Breast epithelium (tissue), 4 donors: Measurements from ENCODE around the gene DLST. TPM values are rescaled to one million over a fixed set of nuclear protein-coding genes. Genes with fewer than 3 reads are reported as not detected.
A peak's percentile ranks its signal among the peaks of the same experiment; 100 is the strongest.

Experiments
- DNase-seq, 2 donors: peaks; one replicate each; pipeline ENCODE4 v3.0.0-alpha.2; 2019; ENCODE audit warnings: low spot score in 2 of 2
- H3K27ac ChIP-seq, 2 donors: fragments of 200-600 bp; sonication (generic) in 1 of 2; one replicate each; pipeline ENCODE4 v1.5.1; 2016 to 2019; ENCODE audit warnings: mild to moderate bottlenecking in 1 of 2
- H3K27me3 ChIP-seq, 2 donors: fragments of 200-600 bp; sonication (generic) in 1 of 2; one replicate each; pipeline versions ENCODE4 v1.5.1 to v1.6.0; 2017 to 2019; ENCODE audit warnings: control low read depth in 1 of 2, mild to moderate bottlenecking in 1 of 2
- H3K36me3 ChIP-seq: fragments of 200-600 bp; one replicate; pipeline ENCODE4 v1.5.1; 2019
- H3K4me1 ChIP-seq, 2 donors: fragments of 200-600 bp; sonication (generic); one replicate each; pipeline ENCODE4 v1.5.1; 2016 to 2019; ENCODE audit warnings: control low read depth in 1 of 2
- H3K4me3 ChIP-seq, 3 donors: fragments of 200-600 bp; sonication (generic); 1 replicate in 2 of 3; 2 replicates in 1 of 3; pipeline ENCODE4 v1.5.1; 2016 to 2019; ENCODE audit warnings: mild to moderate bottlenecking in 3 of 3, moderate library complexity in 2 of 3
- H3K9me3 ChIP-seq, 2 donors: fragments of 200-600 bp; sonication (generic) in 1 of 2; one replicate each; pipeline ENCODE4 v1.5.1; 2016 to 2019; ENCODE audit warnings: control low read depth in 1 of 2
- POLR2A ChIP-seq: fragments of 450-650 bp; IDR thresholded peaks from one replicate; pipeline ENCODE4 v1.6.1; 2016; ENCODE audit warnings: antibody characterized with exemption, mild to moderate bottlenecking, moderate library complexity
- POLR2AphosphoS5 ChIP-seq, 3 donors: sonication (generic); formaldehyde crosslinking; IDR thresholded peaks; one replicate each; pipeline ENCODE4 v1.6.1; 2017; ENCODE audit warnings: antibody characterized with exemption in 3 of 3
- intact Hi-C: fragments of 100-400 bp; cut with DNase I; formaldehyde crosslinking; loops from one replicate; pipeline ENCODE4 v1.15.1; 2023; ENCODE audit warnings: low total_unique reads
- total RNA-seq, 3 donors: library from RNA; depleted of rRNA; stranded (reverse); fragments of >200 nt; gene quantifications; one replicate each; pipeline ENCODE4 v1.1.0, GENCODE V29; 2016
- TF ChIP-seq, protein P1 (sequence below), 3 donors: fragments of 450-650 bp; IDR thresholded peaks; one replicate each; pipeline ENCODE4 v1.5.1; 2016 to 2017; ENCODE audit warnings: antibody characterized with exemption in 3 of 3, mild to moderate bottlenecking in 3 of 3, moderate library complexity in 3 of 3

The DLST gene
- total RNA-seq, 3 donors from 2014 or later: 73.4 to 104 (median 76.1) TPM

DNA sequence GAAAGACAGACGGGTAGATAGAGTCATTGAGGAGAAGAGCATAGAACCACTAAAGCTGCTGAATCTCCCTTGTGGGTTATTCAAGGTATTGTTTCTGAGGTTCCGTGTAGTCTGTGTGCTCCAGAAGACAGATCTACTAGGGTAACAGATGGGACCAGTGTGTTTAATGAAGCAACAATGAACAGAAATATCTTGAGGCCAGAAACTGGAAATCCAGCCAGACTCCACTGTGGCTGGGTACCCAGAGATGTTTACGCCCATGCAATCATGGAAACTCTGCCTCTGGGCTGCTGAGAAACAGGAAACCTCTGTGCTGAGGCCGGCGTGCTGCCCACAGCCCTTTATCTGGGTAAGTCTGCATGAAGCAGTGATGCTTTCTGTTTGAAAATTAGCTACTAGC is 14.0 kb upstream of the DLST start:
- DNase-seq: peak in 1 of 2 donors; percentile 48
- Histone ChIP-seq H3K27ac (peak overlapping the region in 1 of 2 donors; percentile 25), H3K4me3 (no peak overlapping the region)

DNA sequence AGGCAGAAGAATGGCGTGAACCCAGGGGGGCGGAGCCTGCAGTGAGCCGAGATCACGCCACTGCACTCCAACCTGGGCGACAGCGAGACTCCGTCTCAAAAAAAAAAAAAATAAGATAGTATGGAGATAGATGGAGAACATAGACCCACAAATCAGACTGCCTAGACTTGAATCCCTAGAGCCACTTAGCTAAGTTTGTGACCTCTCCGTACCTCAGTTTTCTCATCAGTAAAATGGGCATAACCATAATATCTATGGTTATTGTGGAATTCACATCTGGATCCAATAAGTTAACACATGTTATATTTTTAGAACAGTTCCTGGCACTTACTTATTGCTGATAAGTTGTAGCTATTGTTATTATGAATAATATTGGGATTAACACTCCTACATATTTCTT is 13.0 kb upstream of the DLST start:
- intact Hi-C loops: no loop called here

More for the DNA sequence above, 14.0 kb upstream of the DLST start:
- intact Hi-C loops: no loop called here
- no peaks in the 10 kb centered on the region for H3K4me1 ChIP-seq
- no peaks in the 10 kb centered on the region for H3K36me3 ChIP-seq
- no peaks in the 10 kb centered on the region for H3K27me3 ChIP-seq
- H3K9me3 ChIP-seq: no peaks in the 10 kb centered on the region
- TF ChIP-seq POLR2AphosphoS5 (IDR thresholded peaks at IDR 0.05) (no peak), POLR2A (no peak)
- TF ChIP-seq, protein P1, sequence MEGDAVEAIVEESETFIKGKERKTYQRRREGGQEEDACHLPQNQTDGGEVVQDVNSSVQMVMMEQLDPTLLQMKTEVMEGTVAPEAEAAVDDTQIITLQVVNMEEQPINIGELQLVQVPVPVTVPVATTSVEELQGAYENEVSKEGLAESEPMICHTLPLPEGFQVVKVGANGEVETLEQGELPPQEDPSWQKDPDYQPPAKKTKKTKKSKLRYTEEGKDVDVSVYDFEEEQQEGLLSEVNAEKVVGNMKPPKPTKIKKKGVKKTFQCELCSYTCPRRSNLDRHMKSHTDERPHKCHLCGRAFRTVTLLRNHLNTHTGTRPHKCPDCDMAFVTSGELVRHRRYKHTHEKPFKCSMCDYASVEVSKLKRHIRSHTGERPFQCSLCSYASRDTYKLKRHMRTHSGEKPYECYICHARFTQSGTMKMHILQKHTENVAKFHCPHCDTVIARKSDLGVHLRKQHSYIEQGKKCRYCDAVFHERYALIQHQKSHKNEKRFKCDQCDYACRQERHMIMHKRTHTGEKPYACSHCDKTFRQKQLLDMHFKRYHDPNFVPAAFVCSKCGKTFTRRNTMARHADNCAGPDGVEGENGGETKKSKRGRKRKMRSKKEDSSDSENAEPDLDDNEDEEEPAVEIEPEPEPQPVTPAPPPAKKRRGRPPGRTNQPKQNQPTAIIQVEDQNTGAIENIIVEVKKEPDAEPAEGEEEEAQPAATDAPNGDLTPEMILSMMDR (IDR thresholded peaks at IDR 0.05): no peak

DNA sequence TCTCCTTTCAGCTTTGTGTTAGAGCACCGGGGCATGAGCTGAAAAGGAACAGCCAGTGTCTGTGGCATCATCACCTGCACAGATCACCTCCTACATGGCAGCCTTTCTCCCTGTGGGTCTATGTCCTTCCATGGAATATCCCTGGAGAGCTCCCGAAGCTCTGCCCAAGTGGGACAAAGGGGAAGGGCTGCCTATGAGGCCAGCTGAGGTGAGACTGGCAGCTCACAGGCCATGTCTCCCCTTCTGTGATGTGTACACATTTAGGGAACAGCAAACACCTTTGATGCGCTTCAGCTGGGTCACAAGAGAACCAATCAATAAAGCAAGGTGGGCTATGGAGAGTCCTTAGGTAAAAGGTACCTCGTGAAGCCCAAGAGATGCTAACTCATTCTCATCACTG is 9.9 kb upstream of the DLST start:
- TF ChIP-seq POLR2A: no peak
- TF ChIP-seq, protein P1 (IDR thresholded peaks at IDR 0.05): no peak
- no peak for TF ChIP-seq POLR2AphosphoS5 (IDR thresholded peaks at IDR 0.05)
- no peaks in the 10 kb centered on the region for H3K4me1 ChIP-seq

More for the DNA sequence above, 13.0 kb upstream of the DLST start:
- no peak for DNase-seq
- Histone ChIP-seq H3K27ac (no peak overlapping the region), H3K4me1 (no peaks in the 10 kb centered on the region), H3K36me3 (no peaks in the 10 kb centered on the region), H3K27me3 (no peaks in the 10 kb centered on the region), H3K4me3 (no peak overlapping the region), H3K9me3 (no peaks in the 10 kb centered on the region)
- TF ChIP-seq, protein P1 (IDR thresholded peaks at IDR 0.05): no peak

DNA sequence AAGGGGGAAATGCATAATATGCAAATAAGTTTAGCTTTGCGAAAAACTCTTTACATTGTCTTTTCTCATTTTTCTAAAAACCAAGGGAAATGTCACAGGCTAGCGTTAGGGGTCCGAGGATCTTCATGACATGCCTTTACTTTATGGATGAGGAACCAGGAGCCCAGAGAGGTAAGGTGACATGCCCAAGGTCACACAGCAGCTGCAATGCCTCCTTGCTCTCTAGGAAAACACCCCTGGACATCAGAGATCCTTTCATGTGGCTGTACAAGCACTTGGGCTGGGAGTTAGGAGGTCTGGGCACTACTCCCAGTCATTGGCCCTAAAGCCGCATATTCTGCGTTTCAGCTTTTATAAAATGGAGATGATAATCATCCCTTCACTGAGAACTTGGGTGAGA is 6.5 kb upstream of the DLST start:
- Histone ChIP-seq H3K4me3 (no peak overlapping the region), H3K27me3 (no peaks in the 10 kb centered on the region), H3K27ac (no peak overlapping the region), H3K4me1 (no peaks in the 10 kb centered on the region), H3K9me3 (no peaks in the 10 kb centered on the region), H3K36me3 (no peaks in the 10 kb centered on the region)
- TF ChIP-seq POLR2A: no peak
- intact Hi-C loops: loop anchor here (2.0 kb wide), 1 partner anchor 78 kb away; no protein-coding TSS in a partner anchor
- no peak for DNase-seq

More for the DNA sequence above, 9.9 kb upstream of the DLST start:
- Histone ChIP-seq H3K9me3 (no peaks in the 10 kb centered on the region), H3K27ac (no peak overlapping the region), H3K4me3 (no peak overlapping the region), H3K27me3 (no peaks in the 10 kb centered on the region), H3K36me3 (no peaks in the 10 kb centered on the region)
- DNase-seq: no peak
- intact Hi-C loops: no loop called here

DNA sequence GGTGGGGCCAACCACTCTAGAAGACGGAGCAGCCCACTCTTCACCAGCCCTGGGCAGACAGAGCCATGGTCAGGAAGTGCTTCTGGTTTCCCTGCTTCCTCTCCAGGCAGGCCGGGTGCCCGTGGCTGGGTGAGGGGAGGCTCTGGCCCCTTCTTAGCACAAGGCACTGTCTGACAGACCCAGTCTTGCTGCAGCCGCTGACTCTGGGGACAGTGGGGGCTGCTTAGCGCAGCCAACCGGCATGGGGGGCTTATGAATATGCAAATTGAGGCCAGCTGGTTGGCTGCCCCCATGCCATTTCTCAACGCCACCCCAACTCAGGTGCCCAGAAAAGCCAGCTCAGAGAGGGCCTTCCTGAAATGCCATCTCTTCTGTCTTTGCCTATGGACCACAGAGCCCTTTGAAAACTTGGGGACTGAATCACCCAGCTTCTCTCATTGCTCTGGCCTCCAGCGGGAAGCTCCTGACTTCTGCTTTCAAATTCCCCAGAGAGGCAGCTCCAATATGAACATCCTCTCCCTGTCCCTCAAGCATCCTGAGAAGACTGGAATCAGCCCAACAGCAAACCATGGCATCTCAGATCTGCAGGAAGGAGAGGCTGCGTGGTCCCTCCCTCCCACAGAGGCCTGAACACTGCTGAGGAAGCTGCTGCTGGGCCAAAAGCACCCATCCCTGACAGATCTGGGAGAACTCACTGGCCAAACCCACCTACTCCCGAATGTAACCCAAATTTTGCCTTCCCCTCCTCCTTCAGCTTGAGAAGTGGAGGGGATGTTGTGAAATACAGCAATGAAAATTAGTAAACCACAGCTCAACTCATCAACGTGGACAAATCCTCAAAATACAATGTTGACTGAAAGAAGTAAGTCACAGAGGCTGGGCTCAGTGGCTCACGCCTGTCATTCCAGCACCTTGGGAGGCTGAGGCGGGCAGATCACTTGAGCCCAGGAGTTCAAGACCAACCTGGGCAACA is 5.5 kb upstream of the DLST start, which contains the start of gene PROX2:
PROX2 (minus strand) TSS at position 205 of the 973 bp plus-strand sequence. CDS start 12,311 bp downstream, outside the sequence.
- Histone ChIP-seq H3K4me3 (no peak within 1 kb of the TSS), H3K9me3 (no peaks in the 10 kb centered on the region), H3K36me3 (no peaks in the 10 kb centered on the region), H3K4me1 (no peaks in the 10 kb centered on the region), H3K27ac (no peak within 1 kb of the TSS), H3K27me3 (no peaks in the 10 kb centered on the region)
- no peak for DNase-seq
- no peak for TF ChIP-seq POLR2A
- TF ChIP-seq, protein P1 (IDR thresholded peaks at IDR 0.05): no peak
- no peak for TF ChIP-seq POLR2AphosphoS5 (IDR thresholded peaks at IDR 0.05)
- intact Hi-C loops: loop anchor here (2.0 kb wide), 1 partner anchor 79 kb away; no protein-coding TSS in a partner anchor
